Mucosa of gallbladder (tissue), 1 donor: ENCODE measurements around the gene ETV2. TPM values are rescaled to one million over a fixed set of nuclear protein-coding genes. Genes with fewer than 3 reads are reported as not detected.
A peak's percentile ranks its signal among the peaks of the same experiment; 100 is the strongest.
"Not testable (repeated sequence)": the region's sequence is repeated elsewhere in the genome, so short reads cannot be mapped to it uniquely, and the experiment has no call there.

ENCODE experiments used
- DNase-seq: peaks from one replicate; pipeline ENCODE4 v3.0.0-alpha.2; 2020; ENCODE audit warnings: low spot score
- total RNA-seq: library from RNA; stranded (reverse); gene quantifications from one replicate; pipeline ENCODE4 v1.2.1, GENCODE V29; 2021
- donor health status: DM: no; HTN: no; CAD: no.

The ETV2 gene
- total RNA-seq, 1 donor from 2014 or later: 2.5 TPM

GRCh38 chr19:35628565-35629331 is 12.8 kb upstream of the ETV2 start, which contains the start of gene RBM42:
RBM42 (plus strand) TSS chr19:35629036; CDS start chr19:35629154, 118 bp downstream.
- DNase-seq: peak; percentile 97

- no peak for DNase-seq
These were observed 12.3 kb upstream of the ETV2 start for GRCh38 chr19:35629332-35629633.

- DNase-seq: no peak
These were observed 7.7 kb upstream of the ETV2 start for GRCh38 chr19:35633727-35634440.

GRCh38 chr19:35636651-35637050 is 4.9 kb upstream of the ETV2 start:
- no peak for DNase-seq

- DNase-seq: no peak
These were observed 4.4 kb upstream of the ETV2 start for GRCh38 chr19:35637165-35637564.

GRCh38 chr19:35639321-35639639 is 2.3 kb upstream of the ETV2 start:
- no peak for DNase-seq

GRCh38 chr19:35639863-35640262 is 1.7 kb upstream of the ETV2 start:
- DNase-seq: no peak

GRCh38 chr19:35642312-35642711 is 767 bp downstream of the ETV2 start:
- no peak for DNase-seq

GRCh38 chr19:35642798-35643254 is 1.3 kb downstream of the ETV2 start:
- DNase-seq: no peak

- DNase-seq: peak; percentile 79
These were observed 2.0 kb downstream of the ETV2 start for GRCh38 chr19:35643255-35644205.

- DNase-seq: peak; percentile 95
These were observed 2.9 kb downstream of the ETV2 start for GRCh38 chr19:35644206-35644986.

- DNase-seq: peak; percentile 70
These were observed 3.6 kb downstream of the ETV2 start for GRCh38 chr19:35644987-35645679.

GRCh38 chr19:35645680-35646511 is 4.4 kb downstream of the ETV2 start:
- DNase-seq: no peak

GRCh38 chr19:35648017-35648961 is 6.7 kb downstream of the ETV2 start, which contains the start of gene COX6B1:
COX6B1 (plus strand) TSS chr19:35648323; CDS start chr19:35651244, 2,921 bp downstream.
- DNase-seq: peak; percentile 96

GRCh38 chr19:35650581-35650980 is 9.0 kb downstream of the ETV2 start:
- no peak for DNase-seq

GRCh38 chr19:35654828-35655227 is 13.3 kb downstream of the ETV2 start:
- not testable (repeated sequence) for DNase-seq

- no peak for DNase-seq
These were observed 14.1 kb downstream of the ETV2 start for GRCh38 chr19:35655600-35655999.

- no peak for DNase-seq
These were observed 15.2 kb downstream of the ETV2 start for GRCh38 chr19:35656700-35657099.
